Astrocyte (in vitro differentiated cells and primary cell): ENCODE data around the gene PRR16.

Experiments
- CTCF ChIP-seq: IDR thresholded peaks from 2 replicates; pipeline ENCODE4 v1.5.1; 2011; ENCODE audit warnings: low read depth, mild to moderate bottlenecking, inconsistent platforms, low read length, moderate library complexity; ENCODE audit not compliant: insufficient read depth
- EZH2 ChIP-seq: IDR thresholded peaks from 2 replicates; pipeline ENCODE4 v1.6.1; 2012; ENCODE audit warnings: mild to moderate bottlenecking, low read length, inconsistent platforms; ENCODE audit not compliant: insufficient read depth

GRCh38 chr5:120471971-120472370, 7.9 kb downstream of the PRR16 start:
- no peak for TF ChIP-seq CTCF
- no peak for TF ChIP-seq EZH2
